Mucosa of rectum (tissue), 2 donors: ENCODE results near the gene CRYBB3.
A peak's percentile ranks its signal among the peaks of the same experiment; 100 is the strongest.

ENCODE experiments used
- H3K27ac ChIP-seq, 2 donors: one replicate each; pipeline ENCODE4 v1.7.0; 2013; ENCODE audit warnings: inconsistent platforms in 2 of 2, low read depth in 2 of 2, low read length in 2 of 2
- H3K27me3 ChIP-seq, 2 donors: one replicate each; pipeline ENCODE4 v1.7.0; 2013; ENCODE audit warnings: low read length in 2 of 2; ENCODE audit not compliant: control insufficient read depth in 2 of 2, insufficient read depth in 2 of 2
- H3K36me3 ChIP-seq, 2 donors: one replicate each; pipeline ENCODE4 v1.7.0; 2013; ENCODE audit warnings: low read length in 2 of 2; ENCODE audit not compliant: control insufficient read depth in 2 of 2, insufficient read depth in 2 of 2
- H3K4me1 ChIP-seq, 2 donors: one replicate each; pipeline ENCODE4 v1.7.0; 2013; ENCODE audit warnings: low read length in 2 of 2, mild to moderate bottlenecking in 1 of 2; ENCODE audit not compliant: control insufficient read depth in 2 of 2, insufficient read depth in 2 of 2
- H3K4me3 ChIP-seq, 2 donors: one replicate each; pipeline ENCODE4 v1.7.0; 2013; ENCODE audit warnings: low read length in 2 of 2
- H3K9ac ChIP-seq, 2 donors: one replicate each; pipeline ENCODE4 v1.7.0; 2013; ENCODE audit warnings: low read length in 2 of 2, low read depth in 1 of 2, mild to moderate bottlenecking in 1 of 2
- H3K9me3 ChIP-seq, 2 donors: one replicate each; pipeline ENCODE4 v1.7.0; 2013; ENCODE audit warnings: low read length in 2 of 2; ENCODE audit not compliant: control insufficient read depth in 2 of 2
- donor health status: healthy.
- donor health status: Normal muscosa, but diverticular disease.

Gene CRYBB3

DNA sequence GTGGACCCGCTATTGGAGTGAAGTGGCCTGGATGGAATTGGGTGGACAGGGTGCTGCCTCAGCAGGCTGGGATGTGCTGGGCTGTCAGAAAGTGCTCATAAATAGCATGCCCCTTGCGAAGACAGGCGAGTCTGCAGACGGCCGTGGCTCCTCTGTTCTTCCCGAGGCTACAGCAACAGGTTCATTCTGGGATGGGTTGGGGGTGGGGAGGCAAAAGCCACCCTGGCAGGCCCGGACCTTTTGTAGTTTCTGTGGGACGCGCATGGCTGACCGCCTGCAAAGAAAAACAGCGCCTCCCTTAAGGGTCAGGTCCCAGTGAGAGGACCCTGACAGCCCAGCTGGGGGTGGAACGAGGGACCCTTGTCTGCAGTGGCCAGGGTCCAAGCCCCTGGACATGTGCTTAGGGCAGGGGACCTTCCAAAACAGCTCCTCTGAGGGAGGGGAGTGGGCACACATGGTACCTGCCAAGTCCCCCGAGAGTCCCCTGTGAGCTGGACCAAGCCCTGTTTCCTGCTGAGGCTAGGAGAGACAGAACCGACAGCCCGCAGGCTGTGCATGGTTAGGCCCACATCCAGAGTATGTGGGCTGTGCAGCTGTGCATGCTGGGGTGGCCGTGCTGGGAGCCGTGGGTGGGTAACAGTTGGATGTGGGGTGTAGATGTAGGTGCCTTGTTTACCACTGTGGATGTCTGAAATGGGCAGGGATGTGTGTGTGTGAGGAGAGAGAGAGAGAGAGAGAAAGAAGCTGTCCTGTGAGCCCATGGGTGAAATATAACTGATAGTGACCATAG lies at the start of gene CRYBB3:
Gene CRYBB3 (plus strand): TSS at position 128 of the 790 bp plus-strand sequence. CDS start 1,539 bp downstream, outside the sequence.
- Histone ChIP-seq H3K9ac (no peak within 1 kb of the TSS), H3K9me3 (no peaks in the 10 kb centered on the region), H3K36me3 (peaks cover 14 to 18% of the 10 kb centered on the region in 2 donors), H3K27ac (no peak within 1 kb of the TSS), H3K4me1 (no peaks in the 10 kb centered on the region), H3K4me3 (no peak within 1 kb of the TSS), H3K27me3 (no peaks in the 10 kb centered on the region)

DNA sequence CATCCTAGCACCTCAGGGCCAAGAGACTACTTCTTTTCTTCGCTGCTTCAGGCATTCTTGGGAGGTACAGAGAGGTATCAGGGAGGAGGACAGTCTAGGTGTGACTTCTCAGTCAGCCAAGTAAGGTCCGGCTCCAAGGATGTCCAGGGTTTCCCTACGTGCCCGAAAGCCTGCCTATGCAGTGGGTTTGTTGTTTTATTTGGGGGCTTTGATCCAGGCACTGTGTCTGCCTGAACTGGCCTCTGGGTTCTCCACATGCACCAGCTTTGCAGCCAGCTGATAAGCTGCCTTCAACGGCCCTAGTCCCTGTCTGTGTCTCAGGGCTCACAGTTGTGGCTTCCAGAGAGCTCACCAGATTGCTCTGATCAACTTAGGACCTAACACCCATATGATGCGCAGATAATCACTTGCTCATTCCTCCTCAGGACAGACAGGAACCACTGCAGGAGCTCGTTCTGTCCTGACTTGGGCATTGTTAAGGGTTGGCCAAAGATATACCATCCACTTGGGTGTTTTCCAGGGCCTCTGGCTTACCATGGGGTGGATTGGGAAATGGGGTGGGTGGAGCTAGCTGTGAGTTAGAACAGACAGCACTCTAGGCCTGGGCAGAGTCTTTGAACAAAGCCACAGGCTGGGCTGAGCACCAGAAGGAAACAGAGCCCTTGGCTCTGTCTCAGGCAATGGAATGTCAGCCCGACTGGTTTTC lies 45.5 kb upstream of the CRYBB3 start:
- no peaks in the 10 kb centered on the region for H3K36me3 ChIP-seq
- H3K27ac ChIP-seq, result peak overlapping the region; percentile 35 to 66
- no peak overlapping the region for H3K4me3 ChIP-seq
- peaks cover 1 to 15% of the 10 kb centered on the region in 2 donors for H3K4me1 ChIP-seq
- no peaks in the 10 kb centered on the region for H3K9me3 ChIP-seq
- H3K27me3 ChIP-seq, result no peaks in the 10 kb centered on the region
- no peak overlapping the region for H3K9ac ChIP-seq

DNA sequence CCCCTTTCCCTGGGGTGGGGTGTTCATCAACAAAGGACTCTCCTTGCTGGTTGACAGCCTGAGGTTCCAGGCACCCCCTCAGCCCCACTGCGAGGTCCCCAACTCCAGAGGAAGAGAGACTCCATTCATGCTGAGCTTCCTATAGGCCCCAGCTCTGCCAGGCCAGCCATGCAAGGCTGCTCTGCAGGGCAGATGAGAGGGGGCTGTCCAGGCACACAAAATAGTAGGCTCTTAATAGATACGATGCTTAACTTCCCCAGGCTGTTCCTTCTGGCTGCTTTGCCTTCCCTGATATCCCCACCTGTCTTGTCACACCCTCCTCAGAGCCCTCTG lies 45.0 kb upstream of the CRYBB3 start:
- no peaks in the 10 kb centered on the region for H3K9me3 ChIP-seq
- no peak overlapping the region for H3K9ac ChIP-seq
- H3K4me1 ChIP-seq, result peaks cover 0 to 13% of the 10 kb centered on the region in 2 donors
- H3K36me3 ChIP-seq, result no peaks in the 10 kb centered on the region
- H3K27ac ChIP-seq, result peak overlapping the region in 1 of 2 donors; percentile 66
- no peak overlapping the region for H3K4me3 ChIP-seq
- H3K27me3 ChIP-seq, result no peaks in the 10 kb centered on the region

DNA sequence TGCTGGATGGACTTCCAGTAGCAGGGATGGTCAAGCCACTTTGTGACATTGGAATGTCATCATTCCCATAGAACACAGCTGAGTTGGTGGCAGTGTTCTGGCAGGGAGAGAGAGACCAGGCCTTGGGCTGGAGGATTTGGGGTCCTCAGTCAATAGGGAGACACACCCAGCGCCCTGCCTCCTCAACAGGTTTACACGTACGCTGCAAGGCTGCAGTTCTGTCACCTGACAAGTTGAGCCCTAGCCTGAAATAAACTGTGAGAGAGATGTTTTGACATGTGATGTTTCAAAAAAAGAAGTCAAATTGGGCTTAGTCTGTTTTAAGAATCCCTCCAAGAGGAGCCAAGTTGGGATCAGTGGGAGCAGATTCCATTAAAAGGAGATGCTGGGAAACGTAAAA lies 42.9 kb upstream of the CRYBB3 start:
- H3K4me1 ChIP-seq, result peaks cover 0 to 13% of the 10 kb centered on the region in 2 donors
- no peak overlapping the region for H3K9ac ChIP-seq
- H3K27ac ChIP-seq, result no peak overlapping the region

DNA sequence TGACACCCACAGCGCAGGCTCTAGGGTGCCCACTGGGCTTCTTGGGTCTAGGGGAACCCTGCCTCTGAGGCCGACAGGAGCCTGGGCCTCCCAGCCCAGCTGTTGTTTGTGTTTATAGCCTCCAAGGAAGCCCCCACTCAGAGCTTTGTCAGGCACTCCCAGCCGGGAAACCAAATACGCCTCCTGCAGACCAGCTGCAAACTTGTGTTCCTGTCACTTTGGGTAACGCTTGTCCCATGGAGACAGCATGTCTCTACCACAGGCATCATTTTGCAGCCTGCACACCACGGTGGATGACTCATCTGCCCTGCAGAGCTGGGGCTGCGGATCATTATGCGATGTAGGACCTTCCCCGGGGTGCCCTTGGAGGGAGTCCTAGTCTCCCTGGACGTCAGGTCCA lies 40.6 kb upstream of the CRYBB3 start:
- peaks cover 0 to 3% of the 10 kb centered on the region in 2 donors for H3K36me3 ChIP-seq
- H3K9ac ChIP-seq, result no peak overlapping the region
- no peak overlapping the region for H3K27ac ChIP-seq
- peaks cover 0 to 10% of the 10 kb centered on the region in 2 donors for H3K4me1 ChIP-seq
- H3K9me3 ChIP-seq, result no peaks in the 10 kb centered on the region
- no peak overlapping the region for H3K4me3 ChIP-seq
- H3K27me3 ChIP-seq, result no peaks in the 10 kb centered on the region

More for the DNA sequence above, 42.9 kb upstream of the CRYBB3 start:
- Histone ChIP-seq H3K9me3 (no peaks in the 10 kb centered on the region), H3K36me3 (peaks cover 0 to 3% of the 10 kb centered on the region in 2 donors), H3K4me3 (no peak overlapping the region), H3K27me3 (no peaks in the 10 kb centered on the region)

DNA sequence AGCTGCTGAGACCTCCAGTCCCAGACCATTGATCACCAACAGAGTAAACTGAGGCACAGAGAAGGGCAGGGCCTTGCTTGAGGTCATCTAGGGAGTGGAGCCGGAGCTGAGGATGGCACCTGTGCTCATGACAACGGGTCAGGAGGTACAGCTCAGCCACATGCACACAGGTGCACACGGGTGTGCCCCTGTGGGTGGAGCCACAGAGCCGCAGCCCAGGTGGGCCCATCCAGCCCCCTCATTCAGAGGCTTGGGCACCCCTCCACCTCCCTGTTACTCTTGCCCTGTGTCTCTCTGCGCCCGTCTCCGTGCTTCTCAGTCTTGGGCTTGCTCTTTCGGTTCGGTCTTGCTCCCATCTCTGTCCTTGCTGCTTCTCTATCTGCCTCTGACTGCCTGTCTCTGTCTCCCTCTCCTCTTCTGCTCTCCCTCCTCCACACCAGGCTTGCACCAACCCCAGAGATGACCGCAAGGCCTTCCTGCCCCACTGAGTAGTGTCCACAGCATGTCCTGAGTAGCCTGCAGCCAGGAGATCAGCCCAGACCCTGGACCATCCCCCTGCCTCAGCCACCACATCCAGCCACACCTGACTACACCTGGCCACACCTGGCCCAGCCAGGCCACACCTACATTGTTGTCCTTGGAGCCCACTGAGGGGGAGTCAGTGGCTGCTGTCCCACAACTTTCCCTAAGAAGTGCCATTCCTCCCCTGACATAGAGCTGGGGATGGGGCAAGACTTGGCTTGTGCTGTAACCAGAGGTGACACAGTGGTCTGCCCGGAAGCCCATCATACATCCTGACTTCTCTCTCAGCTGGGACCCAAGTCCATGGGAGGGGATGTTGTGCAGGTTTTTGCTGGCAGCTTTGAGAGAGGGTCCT lies 39.3 kb upstream of the CRYBB3 start:
- H3K27ac ChIP-seq, result no peak overlapping the region
- no peaks in the 10 kb centered on the region for H3K9me3 ChIP-seq
- no peaks in the 10 kb centered on the region for H3K4me1 ChIP-seq
- H3K4me3 ChIP-seq, result no peak overlapping the region
- H3K27me3 ChIP-seq, result no peaks in the 10 kb centered on the region
- no peak overlapping the region for H3K9ac ChIP-seq
- peaks cover 0 to 3% of the 10 kb centered on the region in 2 donors for H3K36me3 ChIP-seq

DNA sequence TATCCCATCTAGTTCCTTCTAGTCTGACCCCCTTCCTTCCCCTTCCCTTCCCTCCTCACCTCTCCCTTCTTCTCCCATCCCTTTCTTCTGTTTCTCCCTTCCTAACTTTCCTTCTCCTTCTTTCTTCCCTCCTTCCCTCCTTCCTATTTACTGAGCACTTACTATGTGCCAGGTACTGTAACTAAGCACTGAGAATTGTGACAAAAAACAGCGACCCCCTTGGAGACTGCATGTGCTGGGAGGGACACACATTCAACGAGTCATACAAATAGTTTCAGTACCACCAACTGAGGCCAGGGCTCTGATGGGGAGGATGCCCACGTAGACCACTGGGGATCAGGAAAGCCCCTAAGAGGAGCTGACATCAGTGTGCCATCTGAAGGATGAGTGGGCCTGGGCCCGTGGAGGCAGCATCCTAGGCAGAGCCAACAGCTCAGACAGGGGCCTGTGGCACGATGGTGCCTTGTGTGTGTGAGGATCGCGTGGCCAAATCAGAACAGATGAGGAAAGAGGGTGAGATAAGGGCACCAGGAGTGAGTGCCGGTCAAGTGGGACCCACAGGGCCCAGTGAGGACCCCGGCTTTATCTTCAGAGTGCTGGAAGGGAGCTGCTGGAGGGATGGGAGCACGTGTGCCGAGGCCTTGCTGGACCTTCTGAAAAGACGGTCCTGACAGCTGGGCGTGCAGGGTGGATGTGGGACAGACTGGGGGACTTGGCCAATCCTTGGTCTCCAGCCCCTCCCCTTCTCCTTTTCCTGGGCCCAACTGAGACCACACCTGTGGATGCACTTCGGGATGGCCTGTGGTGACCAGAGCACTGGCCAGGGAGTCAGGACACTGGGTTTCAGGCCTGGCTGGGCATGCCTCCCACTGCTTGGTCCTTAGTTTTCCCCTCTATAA lies 38.4 kb upstream of the CRYBB3 start:
- H3K4me1 ChIP-seq, result no peaks in the 10 kb centered on the region
- no peak overlapping the region for H3K4me3 ChIP-seq
- H3K27ac ChIP-seq, result no peak overlapping the region
- H3K9ac ChIP-seq, result no peak overlapping the region
- no peaks in the 10 kb centered on the region for H3K27me3 ChIP-seq
- H3K9me3 ChIP-seq, result no peaks in the 10 kb centered on the region
- peaks cover 0 to 3% of the 10 kb centered on the region in 2 donors for H3K36me3 ChIP-seq

DNA sequence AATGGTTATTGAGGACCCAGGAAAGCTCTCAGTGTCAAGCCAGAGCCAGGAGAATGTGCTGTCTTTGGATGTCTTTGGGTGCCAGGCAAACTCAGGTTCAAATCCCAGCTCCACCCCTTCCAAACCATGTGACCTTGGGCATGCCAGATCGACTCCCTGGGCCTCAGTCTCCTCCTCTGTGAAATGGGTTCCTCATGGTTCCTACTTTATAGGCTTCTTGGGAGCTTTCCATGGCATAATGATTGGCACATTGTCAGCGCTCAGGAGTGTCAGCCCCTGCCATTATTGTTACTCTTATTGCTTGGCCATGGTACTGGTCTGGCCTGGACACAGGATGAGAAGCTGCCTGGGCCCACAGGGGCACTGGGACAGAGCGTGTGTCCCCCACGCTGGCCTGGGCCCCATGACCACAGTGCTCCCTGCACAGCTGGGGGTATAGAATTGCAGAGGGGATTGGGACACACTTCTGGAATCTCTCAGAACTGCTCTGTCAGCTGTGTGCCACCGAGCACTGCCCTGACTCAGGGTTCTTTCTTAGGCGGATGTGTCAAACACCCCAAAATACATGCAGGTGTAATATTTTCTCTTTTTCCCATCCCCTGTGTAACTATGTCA lies 37.6 kb upstream of the CRYBB3 start:
- Histone ChIP-seq H3K4me1 (no peaks in the 10 kb centered on the region), H3K27ac (no peak overlapping the region), H3K36me3 (peaks cover 0 to 3% of the 10 kb centered on the region in 2 donors), H3K9me3 (no peaks in the 10 kb centered on the region), H3K9ac (no peak overlapping the region), H3K4me3 (no peak overlapping the region), H3K27me3 (no peaks in the 10 kb centered on the region)

DNA sequence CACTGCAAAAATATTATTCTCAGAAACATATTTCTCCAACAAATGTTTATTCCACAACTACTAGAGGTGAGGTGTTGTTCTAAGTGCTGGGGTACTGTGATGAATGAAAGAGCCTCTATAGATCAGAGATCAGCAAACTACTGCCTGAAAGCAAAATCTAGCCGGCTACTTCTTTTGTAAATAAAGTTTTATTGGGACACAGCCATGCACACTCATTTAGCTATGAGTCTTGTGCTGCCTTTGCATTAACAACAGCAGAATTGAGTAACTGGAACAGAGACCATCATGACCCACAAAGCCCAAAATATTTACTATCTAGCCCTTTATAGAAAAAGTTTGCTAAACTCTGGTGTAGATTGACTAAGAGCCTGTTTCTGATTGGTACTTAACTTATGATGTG lies 37.1 kb upstream of the CRYBB3 start:
- Histone ChIP-seq H3K4me1 (no peaks in the 10 kb centered on the region), H3K9ac (no peak overlapping the region), H3K27me3 (no peaks in the 10 kb centered on the region), H3K9me3 (no peaks in the 10 kb centered on the region), H3K36me3 (peaks cover 0 to 3% of the 10 kb centered on the region in 2 donors), H3K27ac (no peak overlapping the region), H3K4me3 (no peak overlapping the region)
